ENCODE data around the gene TCF12.

TCF12 gene

DNA sequence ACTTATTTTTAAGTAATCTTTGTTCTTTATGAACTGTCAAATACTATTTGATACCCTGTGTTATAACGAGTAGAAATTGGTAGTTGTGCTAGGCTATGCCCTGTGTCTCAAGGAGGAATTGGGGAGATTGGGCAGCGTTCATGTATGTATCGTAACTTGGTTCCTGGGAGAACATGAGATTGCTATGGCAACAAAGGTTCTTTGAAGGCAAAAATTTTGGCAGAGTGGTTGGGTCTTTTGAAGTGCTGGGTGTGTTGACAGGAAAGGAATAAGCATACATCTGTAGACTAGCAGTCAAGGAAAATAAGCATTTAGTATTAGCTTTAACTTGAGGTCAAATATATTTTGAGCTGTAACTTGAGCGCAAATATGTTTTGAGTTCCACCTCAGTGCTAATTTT lies 45.3 kb downstream of the TCF12 start:
- in situ Hi-C loops (cut with MboI; ENCODE audit: low sequenced_read_pairs), result no loop called here

DNA sequence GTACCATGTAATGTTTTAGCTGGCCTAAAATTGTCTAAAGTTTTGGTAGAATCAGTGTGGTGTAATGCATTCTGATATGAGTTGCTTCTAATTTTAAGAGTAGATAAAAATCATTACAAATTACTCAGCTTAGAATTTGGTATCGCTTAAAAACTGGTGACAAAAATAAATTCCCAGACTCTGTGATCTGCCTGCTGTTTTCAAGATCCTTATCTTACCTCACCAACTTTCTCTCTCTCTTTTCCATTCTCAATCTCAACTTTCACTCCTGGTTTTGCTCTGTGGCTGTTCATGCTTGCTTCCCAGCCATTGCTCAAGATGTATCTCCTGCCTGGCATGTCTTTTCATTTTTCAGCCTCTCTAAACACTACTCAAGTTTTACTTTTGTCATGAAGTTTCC lies 45.7 kb downstream of the TCF12 start:
- H3K4me3 ChIP-seq, result no peak overlapping the region
- H3K9me3 ChIP-seq, result no peaks in the 10 kb centered on the region
- in situ Hi-C loops (cut with MboI; ENCODE audit: low sequenced_read_pairs), result no loop called here
- DNase-seq (ENCODE audit: low spot score in 2 of 2), result no peak
- H3K36me3 ChIP-seq (replicated peaks), result no peaks in the 10 kb centered on the region
- H3K27me3 ChIP-seq (ENCODE audit: low read depth), result no peaks in the 10 kb centered on the region
- H3K4me1 ChIP-seq, result peaks cover 36% of the 10 kb centered on the region

More for the DNA sequence above, 45.3 kb downstream of the TCF12 start:
- no peak for DNase-seq (ENCODE audit: low spot score in 2 of 2)
- Histone ChIP-seq H3K36me3 (replicated peaks) (no peaks in the 10 kb centered on the region), H3K4me1 (peaks cover 33% of the 10 kb centered on the region), H3K9me3 (no peaks in the 10 kb centered on the region), H3K27me3 (ENCODE audit: low read depth) (no peaks in the 10 kb centered on the region), H3K4me3 (no peak overlapping the region)

DNA sequence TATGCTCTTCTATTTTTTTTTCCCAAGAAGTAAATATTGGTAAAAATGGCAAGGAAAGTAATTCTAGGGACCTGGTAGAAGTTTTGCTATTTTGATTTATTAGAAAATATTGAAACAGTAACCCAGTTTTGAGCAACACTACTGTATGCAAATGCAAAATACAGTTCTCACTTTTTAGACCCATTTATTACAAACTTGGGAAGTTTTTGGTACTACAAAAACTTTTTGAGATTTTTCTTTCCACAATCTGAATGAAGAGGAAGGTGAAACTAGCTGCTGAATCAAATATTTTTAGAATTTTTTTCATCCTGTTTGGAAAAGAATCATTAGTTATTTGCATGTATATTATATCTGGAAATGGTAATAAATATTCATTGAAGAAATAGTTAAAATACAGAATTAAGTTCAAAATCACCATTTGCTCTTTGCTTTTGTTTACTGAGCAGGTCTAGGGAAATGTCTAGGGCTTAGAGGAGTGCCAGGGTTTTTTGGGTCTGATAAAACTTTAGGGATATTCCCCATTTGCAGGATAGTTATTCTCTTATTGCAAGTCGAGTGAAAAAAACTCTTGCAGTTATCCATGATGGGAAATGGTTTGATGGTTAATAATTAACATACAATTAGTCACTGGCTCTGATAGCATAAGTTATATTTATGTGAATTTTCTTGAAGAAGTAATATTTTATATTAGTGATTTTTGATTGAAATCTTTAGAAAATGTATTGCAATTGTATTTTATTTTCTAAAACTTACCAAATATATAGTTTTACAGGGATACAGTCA lies 47.0 kb downstream of the TCF12 start:
- no peaks in the 10 kb centered on the region for H3K27me3 ChIP-seq (ENCODE audit: low read depth)
- no peaks in the 10 kb centered on the region for H3K9me3 ChIP-seq
- no peak for DNase-seq (ENCODE audit: low spot score in 2 of 2)
- in situ Hi-C loops (cut with MboI; ENCODE audit: low sequenced_read_pairs), result no loop called here
- H3K36me3 ChIP-seq (replicated peaks), result no peaks in the 10 kb centered on the region
- peaks cover 37% of the 10 kb centered on the region for H3K4me1 ChIP-seq
- H3K4me3 ChIP-seq, result no peak overlapping the region

DNA sequence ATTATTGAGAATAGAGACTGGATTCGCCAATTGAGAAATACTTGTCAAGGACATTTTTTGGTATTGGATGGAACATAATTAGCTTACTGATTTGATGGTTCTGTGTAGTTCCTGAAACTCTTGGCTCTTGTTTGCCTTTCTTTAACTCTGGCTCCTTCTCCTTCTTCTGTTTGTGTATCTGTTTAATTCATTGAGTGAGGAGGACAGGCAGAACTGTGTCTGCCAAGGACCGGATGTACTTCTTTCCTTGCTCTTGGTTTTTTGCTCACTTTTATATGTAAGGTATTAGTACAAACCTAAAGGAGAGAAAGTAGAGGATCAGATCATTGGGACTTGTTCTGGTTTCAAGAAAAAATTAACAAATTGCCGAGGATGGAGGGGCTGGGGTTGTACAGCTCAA lies 48.9 kb downstream of the TCF12 start:
- in situ Hi-C loops (cut with MboI; ENCODE audit: low sequenced_read_pairs), result no loop called here

DNA sequence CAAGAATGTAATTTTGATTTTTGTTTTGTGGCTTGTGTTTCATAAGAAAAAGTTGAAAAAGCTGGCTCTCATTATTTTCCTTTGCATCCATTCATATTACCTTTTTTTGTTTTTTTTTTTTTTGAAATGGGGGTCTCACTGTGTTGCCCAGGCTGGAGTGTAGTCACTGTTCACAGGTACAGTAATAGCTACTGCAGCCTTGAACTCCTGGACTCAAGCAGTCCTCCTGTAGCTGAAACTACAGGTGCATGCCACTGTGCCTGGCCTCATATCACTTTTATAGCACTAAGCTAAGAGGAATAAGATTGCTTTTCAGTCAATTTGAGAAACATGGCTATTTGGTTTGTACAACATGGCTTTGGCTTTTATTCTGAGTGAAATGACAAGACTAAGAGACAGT lies 49.8 kb downstream of the TCF12 start:
- no peaks in the 10 kb centered on the region for H3K36me3 ChIP-seq (replicated peaks)
- no peaks in the 10 kb centered on the region for H3K9me3 ChIP-seq
- in situ Hi-C loops (cut with MboI; ENCODE audit: low sequenced_read_pairs), result no loop called here
- no peaks in the 10 kb centered on the region for H3K27me3 ChIP-seq (ENCODE audit: low read depth)
- peaks cover 17% of the 10 kb centered on the region for H3K4me1 ChIP-seq
- DNase-seq (ENCODE audit: low spot score in 2 of 2), result no peak
- H3K4me3 ChIP-seq, result no peak overlapping the region

More for the DNA sequence above, 48.9 kb downstream of the TCF12 start:
- DNase-seq (ENCODE audit: low spot score in 2 of 2), result no peak
- H3K4me1 ChIP-seq, result peaks cover 26% of the 10 kb centered on the region
- no peak overlapping the region for H3K4me3 ChIP-seq
- no peaks in the 10 kb centered on the region for H3K27me3 ChIP-seq (ENCODE audit: low read depth)
- H3K36me3 ChIP-seq (replicated peaks), result no peaks in the 10 kb centered on the region
- H3K9me3 ChIP-seq, result no peaks in the 10 kb centered on the region

DNA sequence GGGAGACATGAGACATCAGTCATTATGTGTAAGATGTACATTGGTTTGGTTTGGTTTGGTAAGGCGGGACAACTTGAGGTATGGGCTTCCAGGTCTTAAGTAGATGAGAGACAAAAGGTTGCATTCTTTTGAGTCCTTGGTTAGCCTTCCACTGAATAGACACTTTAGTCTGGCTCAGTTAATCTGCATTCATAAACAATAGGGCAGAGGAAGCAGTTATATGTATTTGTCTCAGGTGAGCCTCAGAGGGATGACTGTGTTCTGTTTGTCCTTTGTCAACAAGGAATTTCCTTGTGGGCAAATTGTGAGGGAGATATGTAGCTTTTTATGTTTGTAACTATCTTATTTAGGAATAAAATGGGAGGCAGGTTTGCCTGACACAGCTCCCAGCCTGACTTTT lies 50.4 kb downstream of the TCF12 start:
- peak; percentile 34 to 60 for DNase-seq (ENCODE audit: low spot score in 2 of 2)
- H3K27me3 ChIP-seq (ENCODE audit: low read depth), result no peaks in the 10 kb centered on the region
- H3K9me3 ChIP-seq, result no peaks in the 10 kb centered on the region
- H3K4me3 ChIP-seq, result no peak overlapping the region
- H3K4me1 ChIP-seq, result peaks cover 11% of the 10 kb centered on the region
- H3K36me3 ChIP-seq (replicated peaks), result no peaks in the 10 kb centered on the region
- in situ Hi-C loops (cut with MboI; ENCODE audit: low sequenced_read_pairs), result no loop called here

DNA sequence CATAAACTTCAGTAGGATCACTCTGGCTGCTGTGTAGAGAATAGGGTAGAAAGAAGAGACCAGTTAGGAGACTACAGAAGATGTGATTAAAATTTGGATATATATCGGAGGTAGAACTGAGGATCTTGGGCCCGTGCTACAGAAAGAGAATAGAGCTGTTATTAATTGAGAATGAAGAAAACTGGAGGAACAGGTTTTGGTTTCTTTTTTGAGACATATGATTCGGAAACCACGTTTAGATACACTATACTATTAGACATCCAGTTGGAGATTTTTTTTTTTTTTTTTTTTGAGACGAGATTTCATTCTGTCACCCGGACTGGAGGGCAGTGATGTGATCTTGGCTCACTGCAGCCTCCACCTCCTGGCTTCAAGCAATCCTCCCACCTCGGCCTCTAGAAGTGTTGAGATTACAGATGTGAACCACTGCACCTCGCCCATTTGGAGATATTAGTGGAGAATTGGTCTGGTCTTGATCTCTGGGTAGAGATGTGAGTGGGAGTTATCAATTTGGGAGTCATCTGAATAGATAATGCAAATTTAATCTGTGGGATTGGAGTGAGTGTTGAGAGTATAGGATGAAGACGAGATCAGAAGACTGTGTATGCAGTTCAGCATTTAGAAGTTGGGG lies 50.9 kb downstream of the TCF12 start:
- Histone ChIP-seq H3K36me3 (replicated peaks) (no peaks in the 10 kb centered on the region), H3K4me3 (no peak overlapping the region), H3K4me1 (peaks cover 10% of the 10 kb centered on the region), H3K27me3 (ENCODE audit: low read depth) (no peaks in the 10 kb centered on the region), H3K9me3 (no peaks in the 10 kb centered on the region)
- in situ Hi-C loops (cut with MboI; ENCODE audit: low sequenced_read_pairs), result no loop called here
- DNase-seq (ENCODE audit: low spot score in 2 of 2), result no peak

DNA sequence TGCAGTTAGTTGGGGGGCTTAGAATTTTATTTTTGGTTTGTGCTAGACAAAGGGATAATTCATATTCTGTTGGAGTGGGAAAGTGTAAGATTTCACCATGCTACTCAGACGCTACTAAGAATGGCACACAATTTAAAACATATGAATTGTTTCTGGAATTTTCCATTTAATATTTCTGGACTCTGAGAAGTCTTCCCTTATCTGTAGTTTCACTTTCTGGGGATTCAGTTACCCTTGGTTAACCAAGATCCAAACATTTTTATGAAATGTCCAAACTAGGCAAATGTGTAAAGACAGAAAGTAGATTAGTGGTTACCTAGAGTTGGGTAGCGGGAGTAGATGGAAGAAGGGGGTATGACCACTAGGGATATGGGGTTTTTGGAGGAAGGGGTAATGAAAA lies 53.1 kb downstream of the TCF12 start:
- Histone ChIP-seq H3K27me3 (ENCODE audit: low read depth) (no peaks in the 10 kb centered on the region), H3K36me3 (replicated peaks) (no peaks in the 10 kb centered on the region), H3K9me3 (no peaks in the 10 kb centered on the region), H3K4me1 (peaks cover 10% of the 10 kb centered on the region), H3K4me3 (no peak overlapping the region)
- no peak for DNase-seq (ENCODE audit: low spot score in 2 of 2)
- in situ Hi-C loops (cut with MboI; ENCODE audit: low sequenced_read_pairs), result no loop called here

DNA sequence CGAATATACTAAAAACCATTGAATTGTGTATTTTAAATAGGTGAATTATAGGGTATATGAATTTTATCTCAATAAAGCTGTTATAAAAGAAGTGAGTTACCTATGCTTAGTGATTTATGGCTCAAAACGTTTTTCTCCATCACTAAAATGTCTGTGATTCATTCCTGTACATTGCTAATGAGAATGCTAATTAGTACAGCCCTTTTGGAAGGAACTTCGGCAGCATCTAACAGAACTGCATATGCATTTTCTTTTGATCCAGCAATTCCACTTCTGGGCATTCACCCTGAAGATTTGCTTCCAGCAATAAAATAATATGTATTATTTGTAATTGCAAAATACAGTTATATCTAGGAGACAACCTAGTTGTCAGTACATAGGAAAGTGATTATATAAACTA lies 53.6 kb downstream of the TCF12 start:
- H3K4me1 ChIP-seq, result peaks cover 10% of the 10 kb centered on the region
- H3K4me3 ChIP-seq, result no peak overlapping the region
- no peaks in the 10 kb centered on the region for H3K27me3 ChIP-seq (ENCODE audit: low read depth)
- H3K9me3 ChIP-seq, result no peaks in the 10 kb centered on the region
- H3K36me3 ChIP-seq (replicated peaks), result no peaks in the 10 kb centered on the region
- DNase-seq (ENCODE audit: low spot score in 2 of 2), result no peak
- in situ Hi-C loops (cut with MboI; ENCODE audit: low sequenced_read_pairs), result no loop called here

DNA sequence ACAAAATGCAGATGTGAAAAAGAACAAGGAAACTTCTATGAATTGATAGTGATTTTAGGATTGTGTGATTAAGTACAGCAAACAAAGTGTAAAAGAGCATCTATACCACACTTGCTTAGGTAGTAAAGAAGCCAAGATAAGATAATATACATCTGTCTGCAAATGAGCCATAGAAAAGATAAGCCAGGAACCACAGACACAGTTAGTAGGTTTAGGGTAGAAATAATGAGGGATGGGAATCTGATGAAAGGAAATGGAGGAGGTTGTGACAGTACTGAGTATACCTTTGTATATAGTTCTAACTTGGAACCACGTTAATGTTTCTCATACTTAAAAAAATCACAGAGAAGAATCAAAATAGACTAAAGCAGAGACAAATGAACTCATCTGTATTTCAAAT lies 54.0 kb downstream of the TCF12 start:
- H3K36me3 ChIP-seq (replicated peaks), result no peaks in the 10 kb centered on the region
- peaks cover 10% of the 10 kb centered on the region for H3K4me1 ChIP-seq
- in situ Hi-C loops (cut with MboI; ENCODE audit: low sequenced_read_pairs), result no loop called here

DNA sequence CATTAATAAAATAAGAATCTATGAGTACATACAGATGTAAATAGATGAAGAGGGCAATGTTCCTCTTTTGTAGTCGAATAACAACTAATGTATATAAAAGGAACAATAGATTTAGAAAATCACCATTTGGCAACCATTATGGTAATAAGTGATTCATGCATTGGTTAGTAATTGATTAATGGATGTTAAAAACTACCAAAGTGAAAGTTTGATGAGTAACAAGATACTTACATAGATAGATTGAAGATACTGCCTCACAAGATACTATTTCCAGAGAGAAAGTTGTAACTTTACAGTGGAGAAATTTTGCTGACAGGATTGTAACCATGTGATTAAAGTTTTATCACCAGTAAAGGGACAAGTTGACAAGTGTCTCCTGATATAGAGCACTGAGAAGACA lies 55.0 kb downstream of the TCF12 start:
- H3K9me3 ChIP-seq, result no peaks in the 10 kb centered on the region
- H3K27me3 ChIP-seq (ENCODE audit: low read depth), result no peaks in the 10 kb centered on the region
- DNase-seq (ENCODE audit: low spot score in 2 of 2), result no peak
- in situ Hi-C loops (cut with MboI; ENCODE audit: low sequenced_read_pairs), result no loop called here
- H3K36me3 ChIP-seq (replicated peaks), result no peaks in the 10 kb centered on the region
- H3K4me1 ChIP-seq, result peaks cover 8% of the 10 kb centered on the region
- no peak overlapping the region for H3K4me3 ChIP-seq

More for the DNA sequence above, 54.0 kb downstream of the TCF12 start:
- H3K9me3 ChIP-seq, result no peaks in the 10 kb centered on the region
- no peak overlapping the region for H3K4me3 ChIP-seq
- no peaks in the 10 kb centered on the region for H3K27me3 ChIP-seq (ENCODE audit: low read depth)
- no peak for DNase-seq (ENCODE audit: low spot score in 2 of 2)

DNA sequence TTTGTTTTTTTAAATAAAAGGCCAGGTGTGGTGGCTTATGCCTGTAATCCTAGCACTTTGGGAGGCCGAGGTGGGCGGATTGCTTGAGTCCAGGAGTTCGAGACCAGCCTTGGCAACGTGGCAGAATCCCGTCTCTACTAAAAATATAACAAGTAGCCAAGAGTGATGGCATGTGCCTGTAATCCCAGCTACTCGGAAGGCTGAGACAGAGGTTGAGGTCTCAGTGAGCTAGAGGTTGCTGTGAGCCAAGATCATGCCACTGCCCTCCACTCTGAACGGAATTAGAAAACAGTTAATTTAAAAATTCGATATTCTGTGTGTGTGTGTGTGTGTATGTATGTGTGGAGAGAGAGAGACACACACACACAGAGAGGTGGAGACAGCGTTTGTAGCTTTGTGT lies 58.8 kb downstream of the TCF12 start:
- peaks cover 11% of the 10 kb centered on the region for H3K4me1 ChIP-seq

DNA sequence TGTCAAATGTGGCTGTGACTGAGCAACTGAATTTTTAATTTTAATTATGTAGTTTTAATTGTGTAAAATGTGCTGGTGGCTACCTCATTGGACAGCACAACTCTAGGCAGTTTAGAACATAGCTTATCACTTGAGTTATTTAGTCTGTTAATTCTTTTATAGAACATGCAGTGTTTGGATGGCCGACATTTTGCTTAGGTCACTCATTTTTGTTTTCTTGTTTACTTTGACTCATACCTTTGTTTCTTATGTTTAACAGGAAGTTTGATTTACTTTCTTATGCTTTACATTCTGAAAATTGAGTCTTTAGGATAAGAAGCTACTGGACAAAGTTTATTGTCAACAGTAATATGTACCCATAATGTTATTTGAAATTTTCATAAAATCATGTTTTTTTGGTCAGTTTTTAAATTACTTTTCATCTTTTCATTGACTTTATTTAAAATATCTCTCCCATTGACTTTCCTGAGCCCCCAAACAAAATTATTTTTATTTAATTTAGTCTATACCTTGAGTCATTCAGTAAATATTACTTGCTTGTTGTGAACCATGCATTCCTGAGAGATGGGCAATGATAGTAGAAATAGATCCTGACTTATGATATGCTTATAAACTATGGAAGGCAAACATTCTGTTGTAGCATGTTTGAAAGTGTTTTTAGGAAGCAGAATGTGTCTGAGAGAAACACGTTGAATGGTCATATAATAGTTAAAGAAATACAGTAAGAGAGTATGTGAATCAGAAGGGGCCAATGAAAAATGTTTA lies 60.6 kb downstream of the TCF12 start:
- Histone ChIP-seq H3K36me3 (replicated peaks) (no peaks in the 10 kb centered on the region), H3K4me1 (peaks cover 11% of the 10 kb centered on the region), H3K4me3 (no peak overlapping the region), H3K9me3 (no peaks in the 10 kb centered on the region), H3K27me3 (ENCODE audit: low read depth) (no peaks in the 10 kb centered on the region)
- DNase-seq (ENCODE audit: low spot score in 2 of 2), result no peak
- in situ Hi-C loops (cut with MboI; ENCODE audit: low sequenced_read_pairs), result no loop called here

More for the DNA sequence above, 58.8 kb downstream of the TCF12 start:
- no peaks in the 10 kb centered on the region for H3K36me3 ChIP-seq (replicated peaks)
- no peak for DNase-seq (ENCODE audit: low spot score in 2 of 2)
- in situ Hi-C loops (cut with MboI; ENCODE audit: low sequenced_read_pairs), result no loop called here
- no peak overlapping the region for H3K4me3 ChIP-seq
- H3K9me3 ChIP-seq, result no peaks in the 10 kb centered on the region
- H3K27me3 ChIP-seq (ENCODE audit: low read depth), result no peaks in the 10 kb centered on the region

DNA sequence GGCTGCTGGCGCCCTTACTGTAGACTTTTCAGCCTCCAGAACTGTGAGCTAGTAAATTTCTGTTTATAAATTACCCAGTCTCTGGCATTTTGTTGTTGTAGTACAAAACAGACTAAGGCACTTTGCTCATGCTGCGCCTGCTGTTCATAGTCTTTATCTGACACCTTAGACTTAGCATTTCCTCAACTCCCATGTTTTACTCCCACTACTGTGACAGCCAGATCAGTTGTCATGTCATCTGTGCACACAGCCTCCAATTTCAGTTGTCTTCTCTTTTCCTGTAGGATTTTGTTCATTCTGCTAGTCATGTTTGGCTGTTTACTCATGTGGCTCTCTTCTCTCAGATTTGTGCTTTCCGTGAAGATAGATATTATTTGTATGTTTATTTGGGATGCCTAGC lies 62.0 kb downstream of the TCF12 start:
- Histone ChIP-seq H3K4me3 (no peak overlapping the region), H3K4me1 (peaks cover 21% of the 10 kb centered on the region), H3K9me3 (no peaks in the 10 kb centered on the region), H3K36me3 (replicated peaks) (no peaks in the 10 kb centered on the region), H3K27me3 (ENCODE audit: low read depth) (no peaks in the 10 kb centered on the region)
- in situ Hi-C loops (cut with MboI; ENCODE audit: low sequenced_read_pairs), result no loop called here
- no peak for DNase-seq (ENCODE audit: low spot score in 2 of 2)
